ENCODE results near the gene CEP164. TPM values are rescaled to one million over a fixed set of nuclear protein-coding genes. Genes with fewer than 3 reads are reported as not detected.

CEP164 gene
- total RNA-seq, 1 experiment from 2014 or later = 22.2 TPM

GRCh38 chr11:117289795-117290194, 37.9 kb upstream of the CEP164 start:
- CTCF ChIA-PET = interaction anchor here (0.6 kb wide), 1 partner anchor 192 kb away, joined by 4 read pairs; the partner anchor contains the start of gene SIK3
- no peak for TF ChIP-seq CTCF (IDR thresholded peaks at IDR 0.05 in 2 of 3, conservative IDR thresholded peaks at IDR 0.05 in 1 of 3; ENCODE audit: borderline replicate concordance in 1 of 3, insufficient read depth in 1 of 3, low read depth in 2 of 3, low read length in 2 of 3)
- no peak for TF ChIP-seq CEBPB (IDR thresholded peaks at IDR 0.05; ENCODE audit: low read depth)
- no peak for TF ChIP-seq ELF1 (IDR thresholded peaks at IDR 0.05; ENCODE audit: borderline replicate concordance, low read depth)
- TF ChIP-seq CBX3 (IDR thresholded peaks at IDR 0.05; ENCODE audit: low read depth) = no peak
- TF ChIP-seq JUND (IDR thresholded peaks at IDR 0.05) = no peak
- no peak for TF ChIP-seq YY1 (IDR thresholded peaks at IDR 0.05; ENCODE audit: extremely low read depth, insufficient replicate concordance, low read depth, low read length)
- TF ChIP-seq EGR1 (IDR thresholded peaks at IDR 0.05; ENCODE audit: low read depth) = no peak
- TF ChIP-seq SP1 (IDR thresholded peaks at IDR 0.05; ENCODE audit: low read depth) = no peak
- TF ChIP-seq SRF (IDR thresholded peaks at IDR 0.05; ENCODE audit: low read depth) = no peak
- TF ChIP-seq MAX (IDR thresholded peaks at IDR 0.05) = no peak
- intact Hi-C loops (cut with micrococcal nuclease) = no loop called here
- Histone ChIP-seq H3K9ac (ENCODE audit: low read length) (no peak overlapping the region), H3K4me2 (ENCODE audit: low read length) (no peak overlapping the region), H3K27me3 (ENCODE audit: insufficient read depth, low read length) (no peaks in the 10 kb centered on the region), H3K9me3 (ENCODE audit: control insufficient read depth in 1 of 2, insufficient read depth in 1 of 2, low read depth in 1 of 2, low read length in 2 of 2) (no peaks in the 10 kb centered on the region), H4K20me1 (ENCODE audit: insufficient read depth) (no peaks in the 10 kb centered on the region), H3K4me1 (ENCODE audit: control insufficient read depth in 1 of 2, insufficient read depth in 2 of 2, low read length in 2 of 2) (peaks cover 2 to 15% of the 10 kb centered on the region in 2 experiments; a peak in 3 of 4 replicates), H3K36me3 (ENCODE audit: control insufficient read depth in 1 of 2, insufficient read depth in 2 of 2, low read length in 2 of 2) (peaks cover 3 to 11% of the 10 kb centered on the region in 2 experiments; a peak in 3 of 4 replicates), H3K9me2 (ENCODE audit: insufficient read depth) (no peaks in the 10 kb centered on the region), H3K79me2 (ENCODE audit: insufficient read depth, low read length) (no peaks in the 10 kb centered on the region), H3K27ac (ENCODE audit: low read depth, low read length) (no peak overlapping the region), H3K4me3 (replicated peaks in 1 of 2; ENCODE audit: low read depth in 1 of 2, low read length in 2 of 2) (no peak overlapping the region), H2AFZ (ENCODE audit: low read depth, low read length, poor library complexity, severe bottlenecking) (no peak overlapping the region)
- ATAC-seq = no peak
- BruUV-seq (replicated peaks) = no TSS peak
- RAD21 ChIA-PET (ENCODE audit: low non-redundant PET in 1 of 2, low total read pairs in 2 of 2, uncharacterized antibody in 2 of 2, unreplicated experiment in 2 of 2) = no interaction called here
- no peak for DNase-seq (ENCODE audit: low read depth, low spot score)
- POLR2A ChIA-PET = interaction anchor here (1.5 kb wide), 1 partner anchor 15 kb away, joined by 3 read pairs; no protein-coding TSS in a partner anchor
